GM18861 (cell line): ENCODE measurements around the gene GRIN1.
"Not testable (repeated sequence)": the region's sequence is repeated elsewhere in the genome, so short reads cannot be mapped to it uniquely, and the experiment has no call there.

Experiments used
- ATAC-seq: cut with Tn5 transposase; IDR thresholded peaks from one replicate; pipeline ENCODE4 v1.9.1; 2021; ENCODE audit not compliant: unreplicated experiment

GRIN1 gene

DNA sequence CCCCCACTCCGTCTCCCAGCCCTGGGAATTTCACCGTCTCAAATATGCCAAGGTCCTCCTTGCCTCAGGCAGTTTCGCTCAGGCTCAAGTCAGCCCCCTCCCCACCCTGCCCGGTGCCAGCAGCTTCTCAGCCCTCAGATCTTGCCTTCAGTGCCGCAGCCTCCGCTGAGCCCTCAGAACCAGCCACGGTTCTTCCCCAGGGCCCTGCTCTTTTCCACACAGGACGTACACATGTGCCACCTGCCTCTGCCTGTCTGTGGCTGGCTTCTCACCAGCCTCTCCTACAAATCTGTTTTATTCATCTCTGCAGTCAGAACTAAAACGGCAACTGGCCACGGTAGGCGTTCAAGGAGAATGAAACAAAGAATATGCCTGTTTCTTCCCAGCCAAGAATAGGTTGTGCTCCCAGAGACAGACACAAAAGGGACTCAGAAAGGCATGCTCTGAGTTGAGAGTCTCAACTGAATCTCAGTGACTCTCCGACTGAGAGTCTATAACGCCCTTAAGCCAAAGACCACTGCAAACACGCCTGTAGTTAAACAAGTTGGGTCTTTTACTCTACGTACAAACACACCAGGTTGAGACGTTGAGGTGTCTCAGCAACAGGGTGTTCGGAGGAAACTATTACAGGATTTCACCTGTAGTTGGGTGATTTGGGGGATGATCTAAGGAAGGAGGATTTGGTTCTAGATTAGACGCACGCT lies 10.6 kb upstream of the GRIN1 start:
- no peak for ATAC-seq

DNA sequence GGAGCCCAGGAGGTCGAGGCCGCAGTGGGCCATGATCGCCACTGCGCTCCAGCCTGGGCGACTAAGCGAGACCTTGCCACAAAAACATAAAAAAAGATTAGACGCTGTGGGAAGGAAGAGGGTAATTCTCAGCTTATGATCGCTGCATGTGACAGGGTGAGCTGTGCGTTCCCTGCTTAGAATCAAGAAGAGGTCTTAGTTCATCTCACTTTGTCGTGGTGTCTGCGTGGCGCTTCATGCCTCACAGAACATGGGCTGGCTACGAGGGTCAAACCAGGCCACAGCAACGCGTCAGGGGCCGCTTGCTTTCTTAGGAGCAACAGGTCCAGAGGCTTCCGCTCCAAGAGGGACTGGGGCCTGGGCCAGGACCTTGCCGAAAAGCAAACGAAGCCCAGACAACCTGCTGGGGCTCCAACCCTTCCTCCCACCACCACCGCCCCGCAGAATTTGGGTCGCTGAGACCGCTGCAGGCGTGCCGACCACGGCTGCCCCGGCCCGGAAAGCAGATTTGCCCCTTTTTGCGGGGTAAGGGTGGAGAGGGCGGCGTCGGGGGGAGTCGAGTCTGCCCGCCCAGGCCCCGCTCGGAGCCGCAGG lies 10.0 kb upstream of the GRIN1 start:
- ATAC-seq: no peak

DNA sequence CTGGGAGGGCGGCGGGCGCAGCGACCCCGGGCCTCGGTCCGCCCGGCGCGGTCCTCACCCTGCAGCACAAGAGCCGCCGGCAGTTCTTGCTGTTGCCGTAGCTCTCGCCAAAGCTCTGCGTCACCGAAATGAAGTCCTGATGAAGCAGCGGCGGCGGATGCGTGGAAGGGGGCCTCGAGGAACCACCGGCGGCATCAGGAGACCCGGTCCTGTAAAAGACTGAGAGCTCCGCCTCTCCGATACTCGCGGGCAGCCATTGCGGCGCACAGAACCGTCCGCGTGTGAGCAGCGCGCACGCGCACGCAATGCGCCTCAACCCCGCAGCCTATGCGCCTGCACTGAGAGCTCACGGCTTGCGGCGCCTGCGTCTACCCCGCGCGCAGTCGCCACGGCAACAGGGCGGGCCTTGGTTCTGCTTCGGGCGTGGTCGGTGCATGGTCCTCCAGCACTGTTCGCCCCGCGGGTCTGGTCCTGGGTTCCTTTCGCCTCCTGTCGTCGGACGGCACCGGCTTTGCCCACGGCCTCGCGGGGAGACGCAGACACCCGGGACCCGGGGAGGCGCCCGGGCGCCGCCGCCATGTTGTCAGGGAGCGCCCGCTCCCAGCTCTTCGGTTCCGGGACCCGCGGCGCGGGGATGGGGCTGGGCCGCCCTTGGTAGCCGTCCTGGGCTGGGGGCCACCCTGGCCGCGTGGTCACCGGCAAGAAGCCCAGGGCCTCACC lies 9.3 kb upstream of the GRIN1 start:
- ATAC-seq: peak; percentile 74

DNA sequence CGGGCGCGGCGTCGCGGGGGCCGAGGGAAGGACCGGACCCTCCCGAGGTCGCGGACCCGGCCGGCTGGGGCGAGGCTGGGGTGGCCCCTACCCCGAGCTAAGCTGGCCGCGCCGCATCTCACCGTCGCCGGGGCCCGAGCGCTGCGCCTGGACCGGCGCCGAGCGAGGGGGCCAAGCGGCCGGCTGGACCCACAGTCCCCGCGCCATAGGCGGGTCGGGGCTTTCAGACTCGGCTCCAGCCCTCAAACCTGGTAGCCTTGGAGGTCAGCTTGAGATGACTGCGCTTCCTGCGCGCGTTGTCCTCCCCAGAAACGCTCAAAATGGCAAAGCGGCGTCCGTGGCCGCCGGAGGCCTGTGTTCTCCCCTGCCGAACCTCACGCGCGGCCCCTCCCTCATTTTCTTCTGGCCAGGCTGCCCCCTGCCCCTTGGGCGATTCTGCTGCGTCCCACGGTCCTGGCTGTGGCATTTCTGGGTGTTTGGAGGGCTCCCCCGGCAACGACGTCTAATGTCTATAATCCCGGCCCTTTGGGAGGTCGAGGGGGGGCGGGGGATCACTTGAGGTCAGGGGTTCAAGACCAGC lies 8.7 kb upstream of the GRIN1 start:
- no peak for ATAC-seq

DNA sequence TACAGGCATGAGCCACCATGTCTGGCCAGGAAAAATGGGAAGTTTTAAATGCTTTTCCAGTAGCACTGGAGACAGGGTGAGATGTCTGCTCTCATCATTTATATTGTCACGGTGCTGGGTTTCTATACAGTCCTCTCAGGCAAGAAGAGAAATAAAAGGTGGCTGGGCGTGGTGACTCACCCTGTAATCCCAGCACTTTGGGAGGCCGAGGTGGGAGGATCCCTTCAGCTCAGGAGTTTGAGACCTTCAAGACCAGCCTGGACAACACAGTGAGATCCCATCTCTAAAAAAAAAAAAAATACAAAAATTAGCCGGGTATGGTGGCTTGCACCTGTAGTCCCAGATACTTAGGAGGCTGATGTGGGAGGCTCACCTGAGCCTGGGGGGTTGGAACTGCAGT lies 4.8 kb upstream of the GRIN1 start:
- ATAC-seq: no peak

DNA sequence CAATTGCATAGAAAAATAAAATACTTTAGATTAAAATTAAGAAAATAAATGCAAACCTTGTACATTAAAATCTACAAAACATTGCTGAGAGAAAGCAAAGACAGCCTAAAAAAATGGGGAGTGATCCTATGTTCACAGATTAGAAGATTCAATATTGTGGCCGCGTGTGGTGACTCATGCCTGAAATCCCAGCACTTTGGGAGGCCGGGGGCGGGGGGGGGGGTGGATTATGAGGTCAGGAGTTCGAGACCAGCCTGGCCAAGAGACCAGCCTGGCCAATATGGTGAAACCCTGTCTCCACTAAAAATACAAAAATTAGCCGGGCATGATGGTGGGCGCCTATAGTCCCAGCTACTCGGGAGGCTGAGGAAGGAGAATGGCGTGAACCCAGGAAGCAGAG lies 3.8 kb upstream of the GRIN1 start:
- ATAC-seq: not testable (repeated sequence)

DNA sequence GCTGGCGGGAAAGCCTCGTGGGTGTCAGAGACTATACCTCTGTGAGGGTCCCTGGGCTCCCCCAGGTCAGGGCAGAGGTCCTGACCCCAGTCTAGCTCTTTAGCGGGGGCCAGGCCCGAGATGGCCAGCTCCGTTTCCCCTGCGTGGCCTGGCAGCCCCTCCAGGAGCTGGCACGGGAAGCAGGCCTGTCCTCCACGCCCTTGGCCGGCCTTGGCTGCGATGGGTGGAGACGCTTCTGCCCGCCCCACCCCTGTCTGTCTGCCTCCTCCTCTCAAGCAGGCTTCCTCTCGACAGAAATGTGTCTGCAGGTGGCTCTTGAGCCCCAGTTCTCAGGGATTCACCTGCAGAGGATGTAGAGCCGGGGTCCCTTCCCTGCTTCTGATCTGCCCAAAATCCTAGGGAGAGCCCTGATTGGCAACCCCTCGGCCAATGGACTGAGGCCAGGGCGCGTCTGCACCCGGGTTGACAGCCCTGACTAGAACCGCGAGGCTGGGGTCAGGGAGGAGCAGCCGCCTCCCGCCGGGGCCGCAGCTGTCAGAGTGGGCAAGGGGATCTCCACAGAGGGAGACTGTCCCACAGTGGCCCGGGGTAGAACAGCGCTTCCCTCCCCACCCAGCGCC lies 2.6 kb upstream of the GRIN1 start:
- ATAC-seq: no peak

DNA sequence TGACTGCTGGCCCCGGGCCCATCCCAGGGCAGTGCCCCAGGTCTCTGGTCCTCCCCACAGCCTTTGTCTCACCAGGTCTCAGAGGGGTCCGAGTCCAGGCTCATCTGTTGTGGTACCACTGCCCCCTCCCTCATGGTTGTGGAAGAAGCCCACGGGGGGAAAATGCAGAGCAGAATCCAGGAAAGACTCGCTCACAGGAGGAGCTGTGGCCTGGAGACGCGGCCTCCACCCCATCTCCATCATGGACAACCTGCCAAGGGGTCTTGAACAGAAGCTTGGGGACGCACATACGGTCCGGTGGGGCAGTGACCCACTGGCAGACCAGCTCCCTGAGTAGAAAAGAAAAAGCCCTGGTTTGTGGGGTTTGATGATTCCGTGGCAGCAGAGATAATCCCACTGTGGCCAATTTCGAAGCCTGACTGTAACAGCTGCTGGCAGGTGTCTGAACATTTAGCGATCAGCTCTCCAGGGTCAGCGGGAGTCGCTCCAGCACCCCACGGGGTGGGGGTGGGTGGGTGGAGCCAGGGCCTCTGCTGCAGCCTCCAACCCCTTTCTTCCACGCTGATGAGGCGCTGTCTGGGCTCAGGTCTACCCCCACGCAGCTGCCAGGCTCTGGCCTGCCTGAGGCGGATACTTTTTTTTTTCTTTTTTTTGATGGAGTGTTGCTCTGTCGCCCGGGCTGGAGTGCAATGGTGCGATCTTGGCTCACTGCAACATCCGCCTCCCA lies 1.9 kb upstream of the GRIN1 start:
- ATAC-seq: no peak

DNA sequence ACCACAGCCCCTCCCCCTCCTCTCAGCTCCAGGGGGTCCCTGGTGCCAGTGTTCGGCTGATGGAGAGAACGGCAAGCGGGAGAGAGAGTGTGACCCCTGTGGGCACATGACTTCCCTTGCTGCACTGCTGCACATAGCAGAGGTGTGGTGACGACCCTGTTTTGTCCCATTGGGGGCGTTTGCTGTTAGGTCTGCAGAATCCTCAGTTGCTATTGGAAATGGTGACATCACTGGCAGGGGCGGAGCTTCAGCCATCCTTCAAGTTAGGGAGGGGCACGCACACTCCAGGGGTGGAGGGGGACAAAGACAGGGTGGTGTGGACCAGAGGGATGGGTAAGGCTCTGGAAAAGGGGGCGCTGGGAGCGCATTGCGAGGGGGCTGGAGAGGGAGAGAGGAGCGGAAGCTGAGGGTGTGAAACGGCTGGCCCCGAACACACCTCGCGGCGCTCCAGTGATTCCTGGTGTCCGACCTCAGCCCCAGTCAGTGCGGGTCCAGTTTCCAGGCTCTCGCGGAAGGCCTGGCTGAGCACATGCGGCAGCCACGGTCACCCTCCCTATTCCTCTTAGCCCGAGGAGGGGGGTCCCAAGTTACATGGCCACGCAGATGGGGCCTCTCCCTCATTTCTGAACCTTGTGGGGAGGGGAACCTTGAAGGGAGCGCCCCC lies 764 bp upstream of the GRIN1 start:
- no peak for ATAC-seq

DNA sequence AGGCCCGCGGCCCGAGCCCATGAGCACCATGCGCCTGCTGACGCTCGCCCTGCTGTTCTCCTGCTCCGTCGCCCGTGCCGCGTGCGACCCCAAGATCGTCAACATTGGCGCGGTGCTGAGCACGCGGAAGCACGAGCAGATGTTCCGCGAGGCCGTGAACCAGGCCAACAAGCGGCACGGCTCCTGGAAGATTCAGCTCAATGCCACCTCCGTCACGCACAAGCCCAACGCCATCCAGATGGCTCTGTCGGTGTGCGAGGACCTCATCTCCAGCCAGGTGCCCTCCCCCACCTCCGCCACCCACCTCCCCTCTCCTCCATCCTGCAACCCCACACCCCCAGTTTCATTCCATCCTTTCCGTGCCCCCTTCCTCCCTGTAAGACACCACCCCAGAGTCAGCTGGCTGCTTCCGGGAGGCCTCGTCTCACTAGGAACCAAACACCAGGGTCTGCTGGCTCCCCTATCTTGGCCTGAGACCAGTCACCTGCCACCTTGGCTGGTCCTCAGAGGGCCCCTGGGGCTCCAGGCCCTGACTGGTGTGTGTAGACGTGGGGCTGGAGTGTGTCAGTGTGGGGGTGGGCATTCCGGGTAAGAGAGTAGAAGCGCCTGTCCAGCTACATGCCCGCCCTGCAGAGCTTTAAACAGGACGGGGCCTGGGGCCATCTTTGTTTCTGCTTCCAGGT lies 655 bp downstream of the GRIN1 start:
- no peak for ATAC-seq

DNA sequence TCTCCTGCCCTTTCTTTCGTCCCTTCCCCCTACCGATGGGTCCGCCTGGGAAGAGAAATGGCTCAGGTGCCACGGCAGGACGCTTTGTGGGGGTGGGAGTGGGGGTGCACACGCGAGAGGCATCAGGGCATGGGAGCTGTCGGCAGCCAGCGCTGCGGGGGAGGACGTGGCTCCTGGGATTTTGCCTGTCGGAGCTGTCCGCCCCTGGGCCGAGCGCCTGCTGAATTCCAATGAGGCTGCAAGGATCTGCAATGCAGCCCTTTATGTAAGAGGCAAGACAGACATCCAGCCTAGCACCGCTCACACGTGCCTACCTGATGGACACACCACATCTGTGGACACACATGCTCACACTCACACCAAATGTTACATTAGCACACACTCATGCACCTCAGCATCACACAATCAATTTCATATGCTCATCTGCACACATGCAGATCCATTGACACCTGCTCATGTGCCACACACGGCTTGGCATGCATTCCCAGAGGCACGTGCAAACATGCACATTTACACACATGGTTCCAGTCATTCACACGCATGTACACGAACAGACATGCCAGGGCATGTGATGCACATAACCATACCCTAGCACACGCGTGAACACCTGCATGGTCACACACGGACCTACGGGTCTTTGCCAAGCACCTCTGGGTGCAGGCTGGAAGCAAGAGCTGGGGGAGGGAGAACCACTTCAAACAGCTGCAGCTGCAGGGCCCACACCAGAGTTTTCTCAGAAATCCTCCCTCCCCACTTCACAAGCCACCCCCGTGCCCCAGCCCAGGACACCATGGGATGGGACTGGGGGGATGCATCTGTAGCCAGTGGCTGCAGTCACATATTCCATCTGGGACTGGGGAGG lies 1.4 kb downstream of the GRIN1 start:
- no peak for ATAC-seq

DNA sequence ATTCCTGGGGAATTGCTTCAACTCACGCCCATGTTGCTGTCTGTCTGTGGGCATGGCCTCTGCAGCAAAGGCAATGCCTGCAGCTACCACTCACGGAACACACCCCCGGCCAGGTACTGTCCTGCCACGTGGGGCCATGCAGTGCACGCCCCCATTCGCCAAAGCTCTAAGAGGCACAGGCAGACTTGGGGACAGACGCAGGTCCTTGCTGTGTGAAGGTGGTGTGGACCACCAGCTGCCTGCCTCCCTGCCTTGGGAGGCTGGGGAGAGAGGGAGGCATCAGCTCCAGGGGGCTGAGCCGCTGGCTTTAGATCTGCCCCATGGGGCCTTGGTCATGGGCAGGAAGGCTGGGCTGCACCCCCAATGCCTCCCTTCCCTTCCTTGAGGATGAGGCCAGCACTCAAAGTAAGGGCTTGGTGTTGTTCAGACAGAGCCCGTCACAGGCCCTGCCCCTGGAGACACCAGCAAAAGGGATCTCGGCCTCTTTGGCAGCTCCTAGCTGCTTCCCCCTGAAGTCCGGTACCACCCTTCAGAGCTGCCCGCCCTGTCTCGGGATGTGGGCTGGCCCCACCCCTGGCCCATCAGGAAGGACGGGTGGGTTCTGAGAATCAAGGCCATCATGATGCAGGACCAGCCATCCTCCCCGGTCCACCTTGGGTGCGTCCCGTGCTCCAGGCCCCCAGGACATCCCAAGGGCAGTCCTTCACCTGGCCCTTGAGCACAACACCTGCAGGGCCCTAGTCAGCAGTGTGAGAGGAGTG lies 2.3 kb downstream of the GRIN1 start:
- no peak for ATAC-seq

DNA sequence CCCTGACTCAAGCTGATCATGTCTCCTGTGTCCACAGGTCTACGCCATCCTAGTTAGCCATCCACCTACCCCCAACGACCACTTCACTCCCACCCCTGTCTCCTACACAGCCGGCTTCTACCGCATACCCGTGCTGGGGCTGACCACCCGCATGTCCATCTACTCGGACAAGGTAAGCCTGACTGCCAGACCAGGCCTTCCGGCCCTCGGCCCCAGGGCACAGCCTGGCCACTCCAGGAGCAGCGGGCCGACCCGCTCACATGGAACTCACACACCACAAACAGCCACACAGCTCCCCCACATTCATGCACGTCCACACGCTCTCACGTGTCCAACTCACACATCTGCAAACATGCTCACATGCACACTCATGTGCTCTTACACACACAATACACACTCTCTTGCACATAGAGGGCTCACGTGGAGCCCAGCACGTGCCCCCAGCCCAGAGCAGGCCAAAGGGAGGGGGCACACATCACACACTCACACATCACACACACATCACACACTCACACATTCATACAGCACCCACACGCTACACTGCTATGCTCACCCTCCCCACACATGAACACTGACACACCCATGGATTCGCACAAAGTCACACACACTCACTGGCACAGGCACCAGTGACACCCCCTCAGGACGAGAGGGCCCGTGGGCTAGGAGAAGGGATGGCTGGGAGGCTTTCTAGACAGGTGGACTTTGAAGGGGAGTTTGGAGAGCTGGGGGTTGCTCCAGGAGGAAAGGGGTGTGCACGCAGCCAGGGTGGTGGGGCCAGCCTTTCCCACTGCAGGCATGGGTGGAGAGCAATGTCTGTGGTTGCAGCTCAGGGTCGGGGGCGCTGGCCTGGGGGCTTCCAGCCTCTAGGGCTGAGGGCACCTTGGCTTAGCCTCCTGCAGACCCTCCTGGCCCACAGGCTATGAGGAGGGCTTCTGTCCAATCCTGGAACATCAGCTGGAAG lies 3.3 kb downstream of the GRIN1 start:
- ATAC-seq: no peak

DNA sequence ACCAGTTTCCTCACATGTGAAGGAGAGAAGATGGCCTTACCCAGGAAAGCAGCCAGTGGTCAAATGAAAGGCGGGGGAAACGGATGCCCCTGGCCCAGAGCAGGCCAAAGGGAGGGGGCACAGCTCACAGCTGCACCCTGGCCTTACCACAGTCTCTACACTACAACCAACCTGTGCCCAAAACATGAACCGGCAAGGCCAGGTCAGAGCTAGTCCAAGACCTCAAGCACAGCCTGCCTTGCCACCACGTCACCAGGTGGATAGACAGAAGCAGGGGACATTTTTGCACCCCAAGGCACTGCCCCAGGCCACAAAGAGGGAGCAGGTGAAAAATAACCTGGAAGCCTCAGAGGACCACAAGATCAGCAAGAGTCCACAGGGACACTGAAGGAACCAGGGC lies 4.5 kb downstream of the GRIN1 start:
- ATAC-seq: no peak

DNA sequence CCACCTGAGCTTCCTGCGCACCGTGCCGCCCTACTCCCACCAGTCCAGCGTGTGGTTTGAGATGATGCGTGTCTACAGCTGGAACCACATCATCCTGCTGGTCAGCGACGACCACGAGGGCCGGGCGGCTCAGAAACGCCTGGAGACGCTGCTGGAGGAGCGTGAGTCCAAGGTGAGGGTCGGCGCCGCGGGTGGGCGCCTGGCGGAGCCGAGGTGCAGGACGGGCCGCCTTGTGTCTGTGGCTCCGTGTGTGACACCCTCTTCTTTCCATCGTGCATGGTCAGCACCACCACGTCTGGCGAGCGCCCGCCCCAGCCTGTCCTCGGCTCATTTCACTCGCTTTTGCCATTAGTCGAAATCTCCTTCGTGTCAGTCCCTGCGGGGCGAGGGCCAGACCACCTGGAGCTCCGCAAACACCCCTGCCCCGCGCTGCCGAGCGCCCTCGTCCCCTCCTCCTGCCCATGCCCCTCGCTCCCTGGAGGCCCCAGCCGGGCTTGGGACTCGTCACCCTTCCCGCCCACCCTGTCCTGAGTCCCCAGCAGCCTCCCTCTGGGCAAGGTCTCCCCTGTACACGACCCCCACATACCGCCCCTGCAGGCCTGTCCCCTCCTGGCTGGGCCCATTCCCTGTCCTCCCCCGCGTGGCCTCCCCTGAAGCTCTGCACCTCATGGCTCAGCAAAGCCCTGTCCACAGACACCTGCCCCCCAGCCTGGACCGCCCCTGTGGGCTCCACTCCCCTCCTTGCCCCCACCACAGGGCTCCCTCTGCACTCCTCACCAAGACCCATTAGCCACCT lies 7.0 kb downstream of the GRIN1 start:
- ATAC-seq: no peak

DNA sequence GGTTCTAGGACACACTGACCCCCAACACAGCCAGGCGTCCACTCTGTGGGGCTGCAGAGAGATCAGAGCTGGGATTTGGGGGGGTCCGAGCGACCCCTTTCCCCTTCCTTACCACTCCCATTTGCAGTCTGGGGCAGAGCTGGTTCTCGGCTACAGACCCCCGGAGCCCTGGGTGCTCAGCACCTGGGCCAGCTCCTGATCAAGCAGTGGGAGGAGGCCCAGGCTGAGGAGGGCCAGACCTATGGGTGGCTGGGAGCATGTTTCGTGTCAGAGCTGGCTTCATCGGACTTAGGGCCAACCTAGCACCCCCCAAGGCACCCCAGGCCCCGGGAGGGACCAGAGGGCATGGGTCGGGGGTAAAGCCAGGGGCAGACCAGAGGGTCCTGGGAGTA lies 7.6 kb downstream of the GRIN1 start:
- no peak for ATAC-seq
